GM21526 (cell line): ENCODE results near the gene SEC24C.

Source experiments
- ATAC-seq: cut with Tn5 transposase; IDR thresholded peaks from one replicate; pipeline ENCODE4 v1.9.1; 2021; ENCODE audit warnings: moderate library complexity; ENCODE audit not compliant: unreplicated experiment, low FRiP score

SEC24C gene

DNA sequence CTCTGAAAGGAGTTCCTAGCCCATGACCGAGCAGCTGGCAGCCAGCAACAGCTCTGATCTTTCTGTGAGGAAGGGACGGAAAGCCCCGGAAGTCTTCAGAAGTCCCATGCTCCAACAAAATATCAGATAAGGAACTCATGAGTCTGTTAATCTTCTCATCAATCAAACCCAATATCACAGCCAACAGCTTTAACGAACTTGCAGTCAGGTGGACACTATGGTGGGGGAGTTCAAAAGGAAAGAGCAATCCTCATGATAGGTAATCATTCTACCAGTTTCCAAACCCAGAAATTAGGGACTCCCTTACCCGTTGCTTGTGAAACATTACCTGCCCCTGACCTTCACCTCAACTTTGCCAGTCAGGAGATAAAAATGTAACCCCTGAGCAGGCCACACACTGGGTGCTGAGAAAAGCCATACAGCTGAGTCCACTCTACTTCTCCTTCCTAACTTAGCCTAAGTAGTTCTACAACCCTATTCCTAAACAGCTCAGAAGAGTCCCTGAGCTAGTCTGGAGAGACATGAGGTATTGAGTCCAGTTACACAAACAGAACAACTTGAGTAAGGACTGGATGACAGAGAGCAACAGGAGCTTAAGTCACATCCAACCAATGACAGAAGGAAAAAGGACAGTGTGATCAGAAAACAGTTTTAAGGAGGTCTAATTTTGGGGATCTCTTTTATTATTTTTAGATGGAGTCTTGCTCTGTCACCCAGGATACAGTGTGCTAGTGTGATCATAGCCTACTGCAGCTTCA lies 65.1 kb downstream of the SEC24C start:
- ATAC-seq, result no peak

DNA sequence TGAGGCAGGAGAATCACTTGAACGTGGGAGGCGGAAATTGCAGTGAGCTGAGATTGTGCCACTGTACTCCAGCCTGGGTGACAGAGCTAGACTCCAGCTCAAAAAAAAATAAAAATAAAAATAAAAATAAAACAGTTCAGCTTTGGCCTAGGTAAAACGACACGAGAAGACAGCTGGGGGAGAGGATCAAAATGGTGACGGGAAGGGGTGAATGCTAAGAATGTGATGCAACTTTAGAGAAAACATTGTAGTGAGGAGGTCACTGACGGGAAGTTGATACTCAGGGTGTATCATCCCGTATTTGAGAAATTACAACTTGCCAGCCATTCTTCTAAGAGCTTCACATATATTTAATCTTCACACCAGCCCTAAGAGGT lies 66.2 kb downstream of the SEC24C start:
- no peak for ATAC-seq

DNA sequence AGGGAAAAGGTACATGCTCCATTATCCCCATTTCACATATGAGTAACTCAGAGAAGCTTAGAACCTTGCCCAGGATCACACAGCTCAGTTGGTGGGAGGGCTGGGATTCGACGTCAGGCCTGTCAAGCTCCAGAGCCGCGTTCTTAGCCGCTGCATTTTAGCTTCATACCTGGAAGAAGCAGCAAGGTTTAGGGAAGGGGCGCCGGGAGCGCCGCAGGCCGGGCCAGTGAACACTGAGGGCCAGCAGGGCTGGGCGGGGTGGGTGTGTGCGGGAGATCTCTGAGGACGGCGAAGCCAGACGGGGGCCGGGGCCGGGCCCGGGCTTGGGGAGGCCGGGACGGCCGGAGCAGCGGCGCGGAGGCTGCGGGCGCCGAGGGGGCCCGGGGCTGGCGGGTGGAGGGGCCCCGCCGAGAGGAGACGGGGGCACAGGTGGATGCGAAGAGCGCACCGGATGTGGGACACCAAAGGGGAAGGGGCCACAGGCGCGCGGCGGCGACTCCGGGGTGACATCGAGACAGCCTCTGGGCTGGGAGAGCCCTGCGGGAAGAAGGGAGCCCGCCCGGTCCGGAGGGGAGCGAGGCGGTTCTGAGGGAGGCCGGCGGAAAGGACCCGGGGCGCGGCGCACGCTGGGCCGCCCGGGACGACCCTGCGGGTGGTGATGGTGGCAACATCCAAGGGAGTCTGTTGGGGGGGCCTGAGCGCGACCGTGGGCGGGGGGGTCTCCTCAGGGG lies 66.7 kb downstream of the SEC24C start:
- peak; percentile 27 for ATAC-seq

DNA sequence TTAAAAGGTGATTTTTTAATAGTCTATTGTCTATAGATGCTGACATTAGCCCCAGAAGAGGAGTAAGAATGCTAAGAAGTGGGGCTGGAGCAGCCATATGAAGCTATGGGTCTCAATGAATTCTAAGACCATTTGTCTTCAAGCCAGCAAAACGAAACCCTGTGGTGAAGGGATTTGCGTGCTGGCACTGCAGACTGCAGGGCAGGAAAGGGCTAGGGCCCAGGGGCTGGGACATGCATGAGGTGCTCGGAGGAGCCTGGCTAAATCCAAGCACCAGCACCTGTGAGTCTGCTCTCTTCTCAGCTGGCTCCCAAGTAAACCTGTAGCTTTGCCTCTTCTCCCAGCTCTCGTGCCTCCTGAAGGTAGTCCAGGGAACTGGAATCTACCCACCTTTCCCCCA lies 68.5 kb downstream of the SEC24C start:
- no peak for ATAC-seq

DNA sequence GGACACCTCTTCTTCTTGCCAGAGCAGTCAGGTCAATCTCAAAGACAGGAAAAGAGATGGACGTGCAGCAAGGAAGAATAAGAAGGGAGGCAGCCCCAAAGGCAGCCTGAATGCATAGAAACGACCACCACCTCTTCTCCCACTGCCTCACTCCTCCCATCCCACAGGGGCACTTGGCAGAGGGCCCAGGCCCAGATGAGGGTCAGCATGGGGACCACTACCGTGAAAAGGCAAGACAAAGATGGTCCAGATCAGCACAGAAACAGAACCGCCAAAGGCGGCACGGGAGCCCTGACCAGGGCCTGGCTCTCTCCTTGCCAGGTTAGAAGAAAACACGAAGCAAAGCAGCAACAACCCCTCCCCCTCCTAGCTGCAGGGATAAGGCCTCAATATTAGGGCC lies 69.2 kb downstream of the SEC24C start:
- no peak for ATAC-seq

DNA sequence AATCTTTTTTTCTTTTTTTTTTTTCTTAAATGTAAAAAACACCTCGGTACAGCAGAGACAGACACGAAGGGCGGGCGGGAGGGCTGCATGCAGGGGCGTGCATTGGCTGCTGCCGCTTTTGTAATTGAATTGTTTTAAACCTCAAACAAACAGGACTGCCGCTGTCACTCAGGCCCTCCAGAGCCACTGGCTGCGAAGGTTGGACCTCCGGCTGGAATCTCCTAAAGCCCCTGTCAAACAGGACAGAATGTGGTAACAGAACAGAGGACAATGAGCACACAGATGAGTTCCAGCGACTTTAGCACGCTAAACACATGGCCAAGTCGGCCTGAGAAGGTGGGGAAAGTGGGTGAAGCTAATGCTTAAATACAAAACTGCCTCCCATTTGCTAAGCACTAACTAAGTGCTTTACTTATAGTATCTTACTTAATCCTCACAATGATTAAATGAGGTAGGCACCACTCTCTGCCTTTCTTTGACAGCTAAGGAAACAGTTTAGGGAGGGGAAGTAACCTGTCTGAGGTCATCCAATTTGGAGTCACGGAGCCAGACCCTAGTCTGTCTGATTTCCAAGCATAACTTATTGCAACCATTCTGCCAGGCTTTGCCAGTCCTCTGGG lies 70.2 kb downstream of the SEC24C start:
- ATAC-seq, result no peak

DNA sequence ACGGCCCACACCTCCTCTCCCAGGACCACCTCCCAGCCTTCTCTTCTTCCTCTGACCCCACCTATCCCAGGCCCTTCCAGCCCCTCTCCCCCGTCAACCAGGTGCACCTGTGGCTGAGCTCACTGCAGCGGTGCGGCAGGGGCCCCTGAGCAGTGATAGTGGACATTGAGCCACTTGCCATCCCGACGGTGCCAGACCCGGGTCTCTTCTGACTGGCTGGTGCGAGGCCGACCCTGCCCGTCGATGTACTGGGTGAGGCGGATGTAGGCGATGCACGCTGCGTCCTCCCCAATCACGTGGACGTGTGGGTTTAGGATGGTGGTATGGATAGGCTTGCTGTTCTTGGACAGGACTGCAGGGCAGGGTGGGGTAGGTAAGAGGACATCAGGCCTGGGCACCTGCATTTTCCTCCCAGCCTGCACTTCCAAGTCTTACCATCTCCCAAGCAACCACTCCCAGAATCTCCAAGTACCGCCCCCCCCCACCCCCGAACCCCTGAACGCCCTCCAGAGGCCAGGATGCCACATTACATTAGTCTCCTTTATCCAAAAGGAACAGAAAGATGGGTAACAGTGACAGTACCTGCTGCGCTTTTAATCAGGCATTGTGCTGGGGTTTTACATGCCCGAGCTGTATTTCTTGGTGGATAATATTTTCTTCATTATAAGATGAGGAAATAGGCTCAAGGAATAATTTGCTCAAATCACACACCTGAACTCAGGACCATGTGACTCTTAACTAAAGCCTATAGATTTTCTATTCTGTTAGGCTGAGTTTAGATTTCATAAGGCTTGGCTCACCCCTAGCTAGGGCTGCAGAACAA lies 70.9 kb downstream of the SEC24C start:
- ATAC-seq, result no peak

DNA sequence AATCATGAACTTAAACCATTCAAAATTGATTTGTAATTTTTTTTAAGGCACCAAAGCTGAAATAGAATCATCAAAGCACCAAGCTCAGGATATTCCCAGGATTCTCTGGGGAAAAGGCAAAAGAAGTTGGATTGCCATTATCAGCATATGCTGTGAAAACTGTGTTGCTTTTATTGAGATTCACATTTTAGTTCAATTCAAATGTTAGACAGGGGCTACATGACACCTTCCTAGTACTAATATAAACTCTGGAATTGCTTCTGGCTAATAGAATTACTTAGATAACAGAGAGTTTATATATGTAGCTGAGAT lies 71.5 kb downstream of the SEC24C start:
- no peak for ATAC-seq

DNA sequence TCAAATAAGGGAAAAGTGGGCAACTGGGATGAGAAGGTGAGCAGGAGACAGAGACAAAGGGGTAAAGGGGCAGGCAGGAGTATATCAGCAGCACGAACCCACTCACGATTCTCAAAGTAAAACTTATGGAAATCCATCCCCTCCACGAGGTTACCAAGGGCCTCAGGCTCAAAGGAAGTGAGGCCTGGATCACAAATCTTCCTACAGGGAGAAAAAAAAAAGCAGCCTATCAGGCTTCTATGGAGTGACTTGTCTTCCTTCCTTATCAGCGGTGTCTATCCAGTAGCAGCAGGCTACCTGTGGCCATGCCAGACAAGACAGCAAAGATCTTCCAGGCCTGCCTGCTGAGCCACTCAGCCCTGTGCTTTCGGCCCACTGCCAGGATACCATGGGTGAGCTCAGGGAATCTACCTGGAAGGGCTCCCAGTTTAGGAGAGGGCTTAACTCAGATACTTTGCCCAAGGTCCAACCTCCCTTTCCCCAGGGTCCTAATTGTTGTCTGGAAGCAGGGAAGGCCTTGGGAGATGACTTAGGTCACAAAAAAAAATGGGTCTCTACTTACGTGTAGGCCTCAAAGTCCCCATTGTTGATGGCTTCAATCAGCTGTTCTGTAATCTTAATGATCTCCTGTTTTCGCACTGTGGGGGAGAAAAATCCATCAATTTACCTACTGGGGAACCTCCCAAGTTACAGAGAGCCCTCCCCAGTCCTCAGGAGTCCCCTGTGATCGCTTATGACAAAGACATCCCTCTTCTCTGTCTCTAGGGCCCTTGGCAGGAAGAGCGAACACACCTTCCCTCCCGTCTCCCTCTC lies 73.0 kb downstream of the SEC24C start:
- no peak for ATAC-seq

DNA sequence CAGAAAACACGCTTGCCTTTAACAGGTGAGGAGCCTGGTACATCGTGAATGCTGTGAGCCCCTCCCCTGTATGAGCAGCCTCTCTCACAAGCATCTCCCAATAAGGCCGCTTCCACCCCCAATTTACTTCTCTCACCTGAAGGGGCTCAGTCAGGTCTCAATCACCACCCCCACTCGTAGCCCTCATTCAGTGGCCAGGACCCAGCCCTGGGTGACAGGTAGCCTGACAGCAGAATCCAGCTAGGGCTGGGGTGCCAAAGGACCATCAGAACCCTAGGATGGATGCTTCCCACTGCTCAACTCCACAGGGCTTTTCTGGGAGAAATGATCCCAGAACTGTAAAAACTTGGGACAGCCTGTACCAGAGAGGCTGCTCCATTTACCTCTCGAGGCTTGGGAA lies 73.7 kb downstream of the SEC24C start:
- no peak for ATAC-seq

DNA sequence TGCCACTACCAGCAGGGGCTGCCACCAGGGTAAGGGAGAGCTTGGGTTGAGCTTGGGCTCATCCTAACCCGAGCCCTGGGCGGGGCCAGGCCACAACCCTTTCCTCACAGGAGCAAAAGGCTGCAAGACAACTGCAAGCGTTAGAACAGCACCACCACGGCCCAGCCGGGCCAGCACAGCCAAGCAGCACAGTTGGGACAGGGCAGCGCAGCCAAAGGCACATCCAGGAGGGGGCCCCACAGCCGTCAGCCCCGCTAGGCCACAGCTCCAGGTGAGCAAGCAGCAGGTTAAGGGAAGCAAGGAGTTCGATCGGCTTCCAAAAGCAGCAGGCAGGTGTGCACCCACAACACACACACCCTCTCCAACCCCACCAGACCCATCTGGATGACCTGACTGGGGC lies 74.2 kb downstream of the SEC24C start:
- ATAC-seq, result no peak

DNA sequence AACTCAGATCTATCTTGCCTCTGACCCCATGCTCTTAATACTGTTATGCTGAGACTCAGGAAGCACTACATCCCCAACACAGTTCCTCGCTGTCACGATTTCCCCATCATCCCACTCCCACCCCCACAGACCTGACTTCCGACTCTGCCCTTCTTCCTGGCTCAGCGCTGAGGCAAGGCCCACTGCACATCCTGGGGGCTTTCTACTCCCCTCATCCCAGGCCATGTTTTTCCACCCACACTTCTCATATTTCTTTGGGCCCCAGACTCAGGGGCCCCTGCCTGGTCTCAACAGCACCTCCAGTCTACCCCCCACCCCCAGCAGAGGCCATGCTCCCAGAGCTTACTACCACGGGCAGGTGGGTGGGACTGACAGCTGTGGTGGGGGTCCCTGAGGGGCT lies 74.9 kb downstream of the SEC24C start:
- ATAC-seq, result no peak

DNA sequence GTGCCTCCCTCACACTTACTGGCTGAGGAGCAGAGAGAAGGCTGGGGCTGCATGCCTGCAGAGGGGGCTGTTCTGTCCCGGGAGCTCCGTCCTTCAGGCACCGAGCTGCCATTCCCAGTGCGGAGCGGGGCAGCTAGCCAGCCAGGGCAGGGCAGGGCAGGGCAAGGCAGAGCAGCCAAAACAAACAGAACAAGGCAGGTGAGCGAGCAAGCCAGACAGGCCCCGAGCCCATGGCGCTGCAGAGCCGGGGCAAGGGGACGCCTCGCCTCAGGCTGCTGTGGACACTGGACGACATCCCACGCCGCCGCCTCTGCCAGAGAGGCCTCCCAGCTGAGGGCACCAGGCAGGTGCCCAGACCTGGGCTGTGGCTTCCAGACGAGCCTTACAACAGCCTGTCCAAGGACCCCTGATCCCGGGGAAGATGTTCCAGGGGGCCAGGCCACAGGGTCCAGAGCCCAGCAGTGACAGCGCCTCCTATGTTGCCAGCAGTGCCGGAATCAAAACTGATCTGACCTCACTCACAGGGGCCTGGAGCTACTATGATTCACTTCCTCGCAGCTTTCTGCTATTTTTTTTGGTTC lies 75.4 kb downstream of the SEC24C start:
- ATAC-seq, result no peak
